ENCODE data around the gene RBP2.

Gene RBP2

GRCh38 chr3:139477710-139478640 lies 1.7 kb upstream of the RBP2 start:
- DNase-seq, result no peak

GRCh38 chr3:139473155-139473771 lies 3.1 kb downstream of the RBP2 start:
- DNase-seq, result no peak

DNA sequence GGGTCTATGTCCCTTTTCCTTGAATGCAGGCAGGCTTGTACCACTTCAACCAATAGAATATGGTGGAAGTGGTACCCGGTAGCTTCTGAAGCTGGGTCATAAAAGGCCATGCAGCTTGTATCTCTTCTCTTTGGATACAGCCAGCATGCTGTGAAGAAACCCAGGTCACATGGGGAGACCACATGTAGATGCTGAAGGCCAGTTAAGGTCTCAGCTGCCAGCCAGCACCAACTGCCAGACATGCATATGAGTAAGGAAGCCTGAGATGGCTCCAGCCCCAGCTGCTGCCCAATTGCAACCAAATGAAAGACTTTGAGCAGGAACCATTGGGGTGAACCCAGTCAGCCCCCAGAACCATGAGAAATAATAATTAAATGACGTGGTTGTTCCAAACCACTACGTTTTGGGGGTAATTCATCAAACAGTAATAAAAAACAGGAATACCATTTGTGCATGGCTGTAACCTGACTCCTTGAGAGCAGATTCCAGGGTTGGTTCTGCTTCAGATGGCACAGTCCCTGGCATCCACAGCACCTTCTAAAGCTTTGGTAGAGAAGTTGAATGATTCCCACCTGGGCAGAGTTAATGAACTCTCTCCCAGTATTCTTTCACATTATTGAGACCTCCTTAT lies 3.8 kb downstream of the RBP2 start:
- no peak for DNase-seq

DNA sequence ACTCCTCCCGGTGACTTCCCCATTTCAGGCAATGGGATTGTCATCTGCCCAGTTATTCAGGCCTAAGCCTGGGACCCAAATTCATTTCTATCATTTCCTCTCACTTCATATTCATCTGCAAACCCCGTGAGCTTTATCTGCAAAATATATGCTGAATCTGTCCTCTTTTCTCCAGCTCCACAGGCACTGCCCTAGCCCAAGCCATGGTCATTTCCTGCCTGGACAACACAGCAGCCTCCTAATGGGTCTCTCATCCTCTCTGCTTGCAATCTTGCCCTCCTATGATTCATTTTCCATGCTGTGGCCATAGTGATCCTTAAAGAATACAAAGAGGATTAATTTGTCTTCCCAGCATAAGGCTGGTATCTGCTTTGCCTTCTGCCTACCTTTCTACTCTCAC lies 6.1 kb downstream of the RBP2 start:
- no peak for DNase-seq

- DNase-seq, result no peak
Measured at GRCh38 chr3:139468399-139468798, 7.9 kb downstream of the RBP2 start.

DNA sequence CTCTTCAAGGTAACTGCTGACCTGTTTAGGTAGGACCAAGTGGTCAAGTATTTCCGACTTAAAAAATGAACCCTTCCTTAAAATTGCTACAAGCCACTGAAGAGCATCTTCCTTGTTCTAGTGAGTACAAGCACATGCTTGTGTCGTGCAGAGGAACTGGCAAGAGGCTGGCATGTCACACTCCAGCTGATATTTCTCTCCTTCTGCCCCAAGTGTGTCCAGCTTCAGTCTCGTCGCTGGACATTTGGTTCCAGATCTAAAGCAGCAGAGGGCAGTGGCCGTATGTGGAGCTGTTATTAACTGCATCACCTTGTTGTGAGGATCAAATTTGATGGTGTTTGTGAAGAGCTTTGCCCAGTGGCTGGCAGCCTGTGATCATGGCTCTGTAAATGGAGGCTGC lies 10.0 kb downstream of the RBP2 start:
- no peak for DNase-seq

DNA sequence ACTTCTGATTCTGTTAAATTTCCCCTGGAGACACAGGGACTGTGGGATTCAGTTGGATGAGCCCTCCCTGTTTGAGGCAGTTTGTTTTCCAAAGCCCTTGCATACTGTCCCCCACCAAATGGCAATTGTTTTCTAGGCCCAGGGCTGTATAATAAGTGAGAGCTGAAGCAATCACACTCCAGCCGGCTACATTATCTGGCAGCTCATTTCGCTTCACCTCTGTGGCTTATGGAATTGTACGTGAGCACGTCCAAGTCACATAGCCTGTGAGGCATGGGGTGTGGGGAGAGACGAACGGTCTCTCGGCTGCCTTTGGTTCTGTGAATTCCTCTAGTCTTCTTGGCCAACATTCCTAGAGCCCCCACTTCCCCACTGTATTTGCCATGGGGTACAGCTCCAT lies 10.7 kb downstream of the RBP2 start:
- DNase-seq, result no peak

GRCh38 chr3:139463466-139463865 lies 12.8 kb downstream of the RBP2 start:
- DNase-seq, result no peak

GRCh38 chr3:139460529-139460928 lies 15.8 kb downstream of the RBP2 start:
- no peak for DNase-seq

- DNase-seq, result no peak
Measured at GRCh38 chr3:139460076-139460475, 16.2 kb downstream of the RBP2 start.

GRCh38 chr3:139458348-139458747 lies 18.0 kb downstream of the RBP2 start:
- DNase-seq, result no peak

GRCh38 chr3:139457066-139457465 lies 19.2 kb downstream of the RBP2 start:
- DNase-seq, result no peak

- DNase-seq, result no peak
Measured at GRCh38 chr3:139456386-139456785, 19.9 kb downstream of the RBP2 start.

DNA sequence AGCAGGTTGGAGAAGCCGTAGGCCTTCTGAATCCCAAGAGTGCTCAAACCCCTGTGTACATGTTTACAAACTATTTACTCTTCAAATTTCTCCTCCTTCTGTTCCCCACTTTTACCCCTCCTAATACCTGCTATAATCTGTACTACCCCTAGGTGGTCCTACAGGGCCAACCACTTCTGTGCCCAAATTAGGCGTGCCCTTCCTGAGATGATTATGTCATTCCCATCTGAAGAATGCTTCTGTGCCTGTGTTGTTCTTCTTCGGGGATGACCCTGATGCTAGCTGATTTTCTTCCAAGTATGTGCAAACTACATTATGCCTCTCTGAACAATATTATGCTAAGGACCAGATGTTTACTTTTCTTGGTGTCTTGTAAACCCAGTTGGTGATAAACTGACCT lies 20.5 kb downstream of the RBP2 start:
- DNase-seq, result no peak

DNA sequence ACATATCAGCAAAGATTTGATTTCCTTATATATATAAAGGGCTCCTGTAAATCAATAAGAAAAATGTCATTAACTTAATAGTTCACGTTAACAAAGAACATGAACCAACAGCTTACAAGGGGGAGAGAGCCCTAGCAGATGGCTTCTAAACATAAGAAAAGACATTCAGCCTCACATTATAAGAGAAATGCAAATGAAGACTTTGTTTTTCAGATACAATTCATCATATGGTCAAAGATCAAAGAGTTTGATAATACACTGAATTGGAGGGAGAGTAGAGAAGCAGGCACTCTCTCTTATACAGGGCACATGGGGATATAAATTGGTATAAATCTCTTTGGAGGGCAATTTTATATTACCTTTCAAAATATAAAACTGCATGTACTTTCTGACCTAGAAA lies 21.1 kb downstream of the RBP2 start:
- DNase-seq, result no peak

DNA sequence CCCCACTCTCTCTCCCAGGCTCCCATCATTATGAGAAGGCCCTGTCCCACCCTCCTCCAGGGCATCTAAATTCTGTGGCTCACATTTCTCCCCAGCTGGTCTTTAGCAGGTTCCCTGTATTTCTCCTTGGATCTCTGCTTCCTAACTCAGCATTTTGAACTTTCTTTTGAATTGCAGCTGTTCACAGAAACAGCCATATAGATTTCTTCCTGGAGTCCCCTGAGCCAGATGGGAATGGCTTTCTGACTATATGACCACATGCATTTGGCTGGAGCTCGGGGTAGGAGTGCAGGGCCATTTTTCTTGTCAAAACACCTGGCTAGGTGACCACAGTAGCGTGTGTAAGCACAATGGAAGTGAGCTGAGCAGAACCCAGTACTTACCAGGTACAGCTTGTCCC lies 22.0 kb downstream of the RBP2 start:
- no peak for DNase-seq

DNA sequence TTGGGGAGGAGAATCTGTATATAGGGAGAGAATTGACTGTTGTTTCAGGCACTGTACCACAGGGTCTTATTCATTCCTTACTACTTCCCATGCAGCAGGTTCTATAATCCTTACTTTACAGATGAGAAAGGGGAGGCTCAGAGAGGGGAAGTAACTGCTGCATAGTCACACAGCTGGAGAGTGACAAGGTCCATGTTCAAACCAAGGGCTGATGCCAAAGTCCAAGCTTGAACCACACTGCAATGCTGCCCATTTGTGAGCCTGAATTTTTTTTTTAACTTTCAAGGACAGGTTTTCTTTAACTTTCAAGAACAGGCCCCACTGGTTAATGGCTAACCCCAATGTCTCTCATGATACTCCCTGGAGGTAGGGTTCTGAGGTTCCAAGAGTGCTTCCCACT lies 26.2 kb downstream of the RBP2 start:
- no peak for DNase-seq

GRCh38 chr3:139449566-139449965 lies 26.8 kb downstream of the RBP2 start:
- no peak for DNase-seq

DNA sequence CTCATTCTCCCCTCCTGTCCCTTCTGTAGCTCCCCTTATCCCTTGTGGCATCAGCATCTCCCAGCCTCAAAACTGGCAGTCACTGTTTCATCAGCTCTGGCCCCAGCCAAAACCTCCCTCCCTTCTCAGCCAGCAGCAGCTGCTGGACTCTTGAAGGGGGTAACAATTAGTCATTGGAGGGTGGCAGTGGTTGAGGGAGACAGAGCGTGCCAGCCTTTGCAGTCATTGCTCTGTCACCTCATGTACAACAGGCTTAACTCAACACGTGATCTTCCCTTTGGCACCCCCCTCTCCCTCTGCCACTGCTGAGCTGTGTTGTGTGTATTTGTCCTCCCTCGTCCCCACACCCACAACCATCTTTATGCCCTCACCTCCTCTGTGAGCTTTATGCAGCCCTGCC lies 28.2 kb downstream of the RBP2 start:
- no peak for DNase-seq

- DNase-seq, result no peak
Measured at GRCh38 chr3:139447486-139447885, 28.8 kb downstream of the RBP2 start.

DNA sequence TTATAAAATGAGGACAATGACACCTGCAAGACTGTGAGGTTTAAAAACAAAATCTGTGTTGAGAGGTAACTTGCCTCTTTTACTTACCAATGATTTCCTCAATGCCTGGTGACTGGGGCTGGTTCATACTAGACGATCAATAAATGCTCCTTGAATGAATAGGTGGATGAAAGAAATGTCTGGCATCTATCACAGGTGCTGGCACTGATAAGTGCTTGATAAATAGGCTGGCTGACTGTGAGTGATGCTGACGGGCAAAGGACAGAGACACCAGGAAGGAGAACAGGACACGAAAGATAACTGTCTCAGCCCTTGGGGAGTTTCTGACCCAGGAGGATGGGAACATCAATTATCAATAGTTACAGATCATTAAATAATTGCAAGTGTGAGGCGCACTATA lies 31.9 kb downstream of the RBP2 start:
- no peak for DNase-seq

DNA sequence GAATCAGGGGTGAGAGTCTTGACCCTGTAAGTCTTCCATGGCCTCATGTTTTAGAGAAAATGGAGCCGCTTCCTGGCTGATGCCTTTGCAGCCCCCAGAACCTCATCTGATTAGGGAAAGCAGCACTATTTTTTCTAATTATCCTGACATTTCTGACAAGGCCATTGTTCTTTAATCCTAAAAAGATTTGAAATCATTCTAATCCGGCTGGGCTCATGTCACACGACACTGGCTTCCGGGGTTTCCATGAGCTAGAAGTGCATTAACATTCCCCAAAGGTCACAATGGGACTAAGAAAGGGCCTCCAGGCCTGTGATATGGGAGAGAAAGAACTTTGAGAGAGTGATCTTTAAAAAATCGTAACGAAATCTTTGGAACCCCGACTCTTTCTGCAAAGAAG lies 33.1 kb downstream of the RBP2 start:
- DNase-seq, result no peak

- no peak for DNase-seq
Measured at GRCh38 chr3:139441656-139442055, 34.7 kb downstream of the RBP2 start.

All from activated effector memory CD4-positive, alpha-beta T cell treated with Interleukin-2 at 50 U/mL for 16 hours (primary cell).